Hematopoietic multipotent progenitor cell treated with erythropoietin and hydrocortisone succinate and interleukin-3 and kit ligand, for 17 days (in vitro differentiated cells): Measurements from ENCODE around the gene THAP5.
"Not testable (repeated sequence)": the region's sequence is repeated elsewhere in the genome, so short reads cannot be mapped to it uniquely, and the experiment has no call there.

ENCODE experiments used
- DNase-seq: peaks from one replicate; pipeline ENCODE4 v3.0.0-alpha.2; 2015; ENCODE audit warnings: low spot score

THAP5 gene

DNA sequence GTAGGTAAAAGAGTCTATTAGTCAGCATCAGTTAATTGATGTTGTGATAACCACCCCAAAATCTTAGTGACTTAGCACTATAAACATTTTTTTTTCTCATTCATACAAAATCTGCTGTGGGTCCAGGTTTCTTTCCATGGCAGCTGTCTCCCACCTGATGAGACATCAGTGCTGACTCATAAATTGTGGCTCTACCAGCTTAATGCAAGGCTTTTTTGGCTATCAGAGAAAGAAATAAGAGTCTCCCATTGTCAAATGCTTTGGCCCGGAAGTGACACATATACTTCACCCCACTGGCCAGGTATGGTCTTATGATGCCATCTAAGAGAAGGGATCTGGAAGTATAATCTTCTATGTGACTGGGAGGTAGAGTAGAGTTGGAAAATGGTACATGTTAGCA is 14.7 kb upstream of the THAP5 start:
- no peak for DNase-seq

DNA sequence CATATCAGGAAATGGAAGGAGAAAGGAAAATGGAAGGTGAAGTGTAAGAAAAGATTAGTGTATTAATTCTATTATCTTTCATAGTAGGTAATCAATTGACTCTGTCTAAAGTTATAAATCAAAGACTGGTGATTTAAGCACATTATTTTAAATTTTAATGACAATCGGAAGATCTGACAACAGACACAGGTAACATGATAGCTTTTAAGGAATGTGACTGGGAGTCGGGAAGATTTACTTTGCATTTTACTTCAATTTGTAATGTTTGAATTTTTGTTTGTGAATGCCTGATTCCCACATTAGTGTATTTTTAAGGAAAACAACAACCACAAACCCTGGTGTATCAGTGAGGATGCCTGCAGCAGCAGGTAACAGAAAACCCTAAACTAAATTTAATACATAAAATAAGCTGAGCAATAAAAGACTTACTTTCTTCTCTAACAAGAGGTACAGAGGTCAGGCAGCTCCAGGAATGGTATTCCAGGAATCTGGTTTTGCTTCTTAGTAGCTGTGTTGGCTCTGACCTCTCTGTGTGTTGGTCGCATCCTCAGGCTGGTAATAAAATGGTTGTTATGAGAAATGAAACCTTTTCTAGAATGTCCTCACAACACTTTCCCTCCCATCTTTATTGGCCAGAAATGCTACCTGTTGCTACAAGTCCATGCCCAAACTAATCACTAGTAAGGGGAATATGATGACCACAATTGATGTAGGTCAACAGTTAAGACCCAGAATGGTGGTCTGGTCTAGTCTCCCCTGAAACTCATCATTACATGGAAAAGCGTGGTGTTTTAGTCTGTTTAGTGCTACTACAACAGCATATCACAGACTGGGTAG is 12.4 kb upstream of the THAP5 start:
- no peak for DNase-seq

DNA sequence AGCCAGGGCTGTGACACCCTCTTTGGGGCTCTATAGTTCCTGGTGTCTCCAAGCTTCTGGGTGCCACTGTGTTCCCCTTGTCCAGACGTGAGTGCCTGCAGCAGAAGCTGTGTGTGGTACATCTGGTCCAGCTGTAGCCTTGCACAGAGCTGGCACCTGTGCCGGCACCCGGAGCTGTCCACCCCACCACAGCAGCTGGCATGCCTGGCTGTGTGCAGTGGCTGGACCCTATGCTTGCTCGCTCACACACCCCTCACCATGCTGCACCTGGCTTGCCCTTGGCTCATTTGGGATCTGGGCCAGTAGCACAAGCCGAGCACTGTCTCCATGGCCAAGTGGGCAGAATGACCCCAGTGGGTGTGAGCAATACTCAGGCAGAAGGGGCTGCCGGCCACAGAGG is 10.8 kb upstream of the THAP5 start:
- DNase-seq = no peak

DNA sequence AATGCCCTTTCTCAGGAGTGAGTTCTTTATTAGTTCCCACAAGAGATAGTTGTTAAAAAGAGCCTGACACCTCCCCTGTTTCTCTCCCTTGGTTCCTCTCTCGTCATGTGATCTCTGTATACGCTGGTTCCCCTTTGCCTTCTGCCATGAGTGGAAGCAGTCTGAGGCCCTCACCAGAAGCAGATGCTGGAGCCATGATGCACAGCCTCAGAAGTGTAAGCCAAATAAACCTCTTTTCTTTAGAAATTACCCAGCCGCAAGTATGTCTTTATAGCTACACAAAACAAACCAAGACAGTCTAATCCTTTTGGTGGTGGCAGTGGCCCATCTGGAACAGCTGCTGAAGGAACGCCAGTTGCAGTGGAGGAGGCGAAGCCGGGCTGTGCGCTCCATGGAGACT is 9.4 kb upstream of the THAP5 start:
- DNase-seq = no peak

DNA sequence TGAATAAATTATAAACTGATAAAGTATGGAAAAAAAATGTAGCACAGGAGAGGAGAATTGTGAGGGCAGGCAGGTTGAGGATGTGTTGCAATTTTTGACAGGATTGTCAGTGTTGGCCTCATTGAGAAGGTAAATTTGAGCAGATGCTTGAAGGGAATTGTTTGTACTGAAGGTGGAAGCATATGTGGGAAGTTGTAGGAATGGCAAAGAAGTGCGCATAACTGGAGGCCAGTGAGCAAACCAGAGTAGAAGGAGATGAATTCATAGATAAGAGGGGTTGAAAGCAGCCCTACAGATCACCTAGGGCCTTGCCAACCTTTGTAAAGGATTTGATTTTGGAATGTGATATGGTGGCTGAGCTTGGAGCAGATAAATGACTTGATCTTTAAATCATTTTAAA is 6.6 kb upstream of the THAP5 start:
- DNase-seq = no peak

DNA sequence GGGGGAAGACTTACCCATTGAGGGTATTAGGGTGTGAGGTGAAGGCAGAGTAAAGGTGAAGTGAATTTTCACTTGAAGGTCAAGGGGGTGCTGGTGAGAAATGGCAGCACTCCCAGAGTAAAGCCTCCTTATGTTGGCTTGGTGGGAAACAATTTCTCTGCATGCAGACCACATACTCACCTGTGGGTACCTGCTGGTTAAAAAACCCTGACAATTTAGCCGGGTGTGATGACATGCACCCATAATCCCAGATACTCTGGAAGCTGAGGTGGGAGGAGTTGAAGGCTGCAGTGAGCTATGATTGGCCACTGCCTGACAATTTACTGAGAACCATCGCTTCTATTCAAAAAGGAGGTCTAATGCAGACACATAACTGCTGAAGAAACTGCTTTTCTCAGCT is 5.7 kb upstream of the THAP5 start:
- DNase-seq = no peak

DNA sequence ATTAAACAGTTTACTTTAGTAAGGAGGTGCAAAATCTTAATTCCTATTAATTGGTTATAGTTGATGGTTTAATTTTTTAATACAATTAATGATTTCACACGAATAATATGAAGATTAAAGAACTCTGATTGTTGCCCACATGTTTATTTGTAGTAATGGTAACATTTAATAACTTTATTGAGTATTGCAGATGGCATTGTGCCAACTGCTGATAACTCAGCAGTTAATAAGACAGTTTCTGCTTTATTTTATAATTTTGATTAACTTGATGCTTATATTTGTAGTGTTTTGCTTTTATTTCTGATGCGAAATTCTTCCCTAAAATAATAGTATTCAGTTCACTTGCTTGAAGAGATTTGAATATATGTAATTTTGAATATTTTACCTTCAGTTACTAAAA is 3.0 kb upstream of the THAP5 start:
- DNase-seq = peak; percentile 64

DNA sequence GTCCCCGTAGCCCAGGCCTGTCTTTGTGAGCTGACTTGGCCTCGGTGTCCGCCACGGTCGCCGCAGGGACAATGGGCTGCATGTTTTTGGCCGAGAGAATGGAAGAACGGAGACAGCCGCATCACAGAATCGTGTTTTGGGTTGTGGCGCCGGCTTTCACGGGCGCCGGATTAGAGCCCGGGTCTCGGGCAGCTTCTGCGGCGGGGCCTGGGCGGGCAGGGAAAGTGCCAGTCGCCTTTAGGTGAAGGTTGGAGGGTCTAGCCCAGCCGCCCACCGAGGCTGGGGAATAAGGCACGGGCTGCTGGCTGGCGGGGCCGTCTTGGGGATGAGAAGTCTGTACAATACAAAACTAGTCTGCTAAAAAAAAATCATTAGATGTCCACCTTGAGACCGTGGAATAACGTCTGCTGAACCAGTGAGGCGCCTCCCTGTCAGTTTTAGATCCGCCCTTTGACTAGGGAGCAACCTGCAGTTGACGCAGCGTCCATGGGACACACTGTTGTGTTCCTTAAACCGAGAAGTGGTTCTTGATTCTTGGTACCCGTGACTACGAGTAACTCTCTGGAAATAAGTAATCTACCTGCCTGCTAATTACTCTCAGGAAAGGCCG is 745 bp upstream of the THAP5 start:
- peak; percentile 81 for DNase-seq

DNA sequence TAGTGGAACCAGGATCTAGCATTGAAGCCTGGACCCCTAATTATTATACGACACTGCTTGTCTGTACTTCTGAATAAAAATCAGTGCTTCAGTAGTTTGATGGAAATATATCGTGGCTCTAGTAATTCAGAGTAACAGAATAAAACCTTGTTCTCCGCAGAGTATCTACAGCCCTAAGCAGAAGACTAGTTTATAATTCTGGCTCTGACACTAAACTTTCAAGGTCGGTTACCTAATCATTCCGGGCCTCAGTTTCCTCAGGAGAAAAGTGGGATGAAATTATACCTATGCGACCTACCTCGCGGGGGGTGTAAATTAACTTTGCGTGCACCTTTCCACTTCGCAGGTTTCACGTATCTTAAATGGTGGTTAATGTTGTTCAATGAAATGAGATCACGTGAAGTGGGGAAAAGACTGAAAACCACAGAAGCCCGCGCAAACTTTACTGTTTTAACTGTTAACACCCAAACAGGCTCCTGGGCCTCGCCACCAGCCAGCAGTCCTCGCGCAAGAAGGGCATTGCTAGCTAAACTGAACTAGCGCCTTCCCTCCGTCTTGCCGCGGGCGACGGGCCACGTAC is 615 bp downstream of the THAP5 start:
- DNase-seq = no peak

DNA sequence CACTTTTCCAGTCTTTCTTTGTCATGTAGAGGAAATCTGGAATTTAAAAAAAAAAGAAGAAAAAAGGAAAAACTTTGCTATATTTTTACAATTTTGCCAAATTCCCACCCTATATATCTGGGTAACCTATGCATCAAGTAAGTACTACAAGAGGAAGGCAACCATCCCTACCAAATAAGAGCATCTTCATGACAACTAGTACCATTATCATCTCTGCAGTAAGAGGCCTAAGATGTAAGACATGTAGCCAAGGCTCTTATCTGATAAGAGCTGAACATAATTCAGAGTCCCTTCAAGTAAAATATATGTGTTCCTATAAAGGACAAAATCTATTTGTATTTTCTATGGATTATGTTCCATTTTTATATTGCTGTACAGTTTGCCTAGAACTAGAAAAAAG is 3.5 kb downstream of the THAP5 start:
- DNase-seq = no peak

DNA sequence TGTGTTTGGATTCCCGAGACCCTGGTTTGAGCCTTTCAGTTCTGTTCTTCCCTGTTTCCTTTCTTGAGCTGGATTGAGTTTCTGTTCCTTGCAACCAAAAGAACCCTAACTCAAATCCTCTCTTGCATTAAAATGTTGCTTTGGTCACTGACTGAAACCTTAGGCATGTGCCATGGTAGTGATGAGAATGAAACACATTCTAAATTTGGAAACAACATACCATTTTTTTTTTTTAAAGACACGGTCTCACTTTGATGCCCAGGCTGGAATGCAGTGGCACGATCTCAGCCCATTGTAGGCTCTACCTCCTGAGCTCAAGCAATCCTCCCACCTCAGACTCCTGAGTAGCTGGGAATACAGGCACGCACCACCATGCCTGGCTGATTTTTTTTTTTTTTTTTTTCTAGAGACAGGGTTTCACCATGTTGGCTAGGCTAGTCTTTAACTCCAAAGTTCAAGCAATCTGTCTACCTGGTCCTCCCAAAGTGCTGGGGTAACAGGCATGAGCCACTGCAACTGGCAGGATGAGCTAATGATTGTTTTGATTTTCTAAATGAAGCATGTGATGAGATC is 8.4 kb downstream of the THAP5 start:
- DNase-seq = no peak

DNA sequence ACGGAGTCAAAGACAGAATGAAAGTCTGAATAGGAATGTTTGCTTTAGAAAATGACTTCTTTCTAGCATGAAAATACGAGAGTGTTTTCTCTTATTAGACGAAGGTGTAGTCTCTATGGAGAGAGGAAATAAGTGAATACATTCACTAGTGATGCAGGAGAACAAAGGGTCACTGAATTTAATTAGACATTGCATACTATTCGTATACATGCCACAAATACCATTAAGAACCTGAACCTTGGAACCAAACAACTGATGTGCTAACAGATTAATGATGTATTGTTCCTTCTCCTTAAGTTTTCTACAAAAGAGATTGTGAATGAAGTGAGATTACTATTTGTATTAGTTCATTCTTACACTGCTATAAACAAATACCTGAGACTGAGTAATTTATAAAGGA is 10.3 kb downstream of the THAP5 start:
- no peak for DNase-seq

DNA sequence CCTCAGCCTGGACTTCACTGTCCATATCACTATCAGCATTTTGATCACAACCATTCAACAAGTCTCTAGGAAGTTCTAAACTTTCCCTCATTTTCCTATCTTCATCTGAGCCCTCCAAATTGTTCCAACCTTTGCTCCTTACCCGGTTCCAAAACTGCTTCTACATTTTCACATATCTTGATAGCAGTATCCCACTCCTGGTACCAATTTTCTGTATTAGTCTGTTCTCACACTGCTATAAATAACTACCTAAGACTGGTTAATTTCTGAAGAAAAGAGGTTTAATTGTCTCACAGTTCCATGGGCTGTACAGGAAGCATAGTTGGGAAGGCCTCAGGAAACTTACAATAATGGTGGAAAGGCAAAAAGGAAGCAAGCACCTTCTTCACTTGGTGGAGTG is 11.9 kb downstream of the THAP5 start:
- no peak for DNase-seq

DNA sequence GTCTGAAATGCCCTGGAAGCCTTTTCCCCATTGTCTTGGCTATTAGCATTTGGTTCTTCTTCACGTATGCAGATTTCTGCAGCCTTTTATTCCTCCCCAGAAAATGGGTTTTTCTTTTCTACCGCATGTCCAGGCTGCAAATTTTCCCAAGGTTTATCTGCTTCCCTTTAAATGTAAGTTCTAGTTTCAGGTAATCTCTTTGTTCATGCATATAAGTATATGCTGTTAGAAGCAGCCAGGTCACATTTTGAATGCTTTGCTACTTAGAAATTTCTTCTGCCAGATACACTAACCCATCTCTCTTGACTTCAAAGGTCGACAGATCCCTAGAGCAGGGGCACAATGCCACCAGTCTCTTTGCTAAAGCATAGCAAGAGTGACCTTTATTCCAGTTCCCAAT is 12.3 kb downstream of the THAP5 start:
- DNase-seq = no peak

DNA sequence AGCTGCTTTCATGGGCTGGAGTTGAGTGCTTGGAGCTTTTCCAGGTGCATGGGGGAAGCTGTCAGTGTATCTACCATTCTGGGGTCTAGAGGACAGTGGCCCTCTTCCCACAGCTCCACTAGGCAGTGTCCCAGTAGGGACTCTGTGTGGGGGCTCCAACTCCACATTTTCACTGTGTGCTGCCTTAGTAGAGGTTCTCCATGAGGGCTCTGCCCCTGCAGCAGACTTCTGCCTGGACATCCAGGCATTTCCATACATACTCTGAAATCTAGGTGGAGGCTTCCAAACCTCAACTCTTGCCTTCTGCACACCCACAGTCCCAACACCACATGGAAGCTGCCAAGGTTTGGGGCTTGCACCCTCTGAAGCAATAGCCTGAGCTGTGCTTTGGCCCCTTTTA is 12.8 kb downstream of the THAP5 start:
- DNase-seq = not testable (repeated sequence)

DNA sequence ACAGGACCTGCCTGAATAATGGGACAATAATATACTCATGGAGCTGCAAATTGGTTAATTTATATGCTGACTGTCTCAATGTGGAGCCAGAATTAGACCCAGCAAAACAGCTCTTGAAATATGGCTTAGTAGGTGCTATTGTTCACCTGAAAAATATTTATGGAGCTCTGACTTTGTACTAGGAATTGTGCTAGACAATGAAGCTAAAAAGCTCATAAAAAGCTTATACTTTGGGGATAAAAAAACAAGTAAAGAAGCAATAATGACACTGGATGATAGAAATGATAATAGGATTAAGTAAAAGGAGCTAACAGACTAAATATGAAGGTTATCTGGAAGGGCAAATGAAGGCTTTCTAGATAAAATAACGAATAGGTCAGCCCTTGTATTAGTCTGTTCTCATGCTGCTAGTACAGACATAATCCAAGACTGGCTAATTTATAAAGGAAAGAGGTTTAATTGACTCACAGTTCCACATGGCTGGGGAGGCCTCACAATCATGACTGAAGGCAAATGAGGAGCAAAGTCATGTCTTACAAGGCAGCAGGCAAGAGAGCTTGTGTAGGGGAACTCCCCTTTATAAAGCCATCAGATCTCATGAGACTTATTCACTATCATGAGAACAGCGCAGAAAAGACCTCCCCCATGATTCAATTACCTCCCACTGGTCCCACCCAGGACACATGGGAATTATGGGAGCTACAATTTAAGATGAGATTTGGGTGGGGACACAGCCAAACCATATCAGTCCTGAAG is 21.2 kb downstream of the THAP5 start:
- not testable (repeated sequence) for DNase-seq

DNA sequence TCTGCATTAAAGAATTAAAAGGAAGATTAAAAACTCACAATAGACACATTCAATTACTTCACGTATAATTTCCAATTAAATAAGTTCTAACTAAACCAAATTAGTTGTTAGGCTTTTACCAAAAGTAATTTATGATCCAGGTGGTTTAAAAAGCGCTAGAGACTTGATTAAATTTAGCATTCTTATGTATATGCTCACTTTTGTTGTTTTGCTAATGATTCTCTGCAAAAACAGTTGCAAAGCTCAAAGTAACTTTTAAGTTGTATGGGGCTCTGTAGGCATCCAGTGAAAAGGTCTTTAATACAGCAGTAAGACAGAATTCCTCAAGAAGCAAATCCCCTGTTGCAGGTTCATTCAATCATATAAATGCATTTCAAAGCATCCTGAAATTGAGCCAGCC is 28.0 kb downstream of the THAP5 start:
- no peak for DNase-seq

DNA sequence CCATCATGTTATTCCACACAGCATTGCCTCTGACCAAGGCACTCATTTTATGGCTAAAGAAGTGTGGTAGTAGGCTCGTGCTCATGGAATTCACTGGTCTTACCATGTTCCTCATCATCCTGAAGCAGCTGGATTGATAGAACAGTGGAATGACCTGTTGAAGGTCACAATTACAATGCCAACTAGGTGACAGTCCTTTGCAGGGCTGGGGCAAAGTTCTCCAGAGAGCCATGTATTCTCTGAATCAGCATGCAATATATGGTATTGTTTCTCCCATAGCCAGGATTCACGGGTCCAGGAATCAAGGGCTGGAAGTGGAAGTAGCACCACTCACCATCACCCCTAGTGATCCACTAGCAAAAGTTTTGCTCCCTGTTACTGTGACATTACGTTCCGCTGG is 30.8 kb downstream of the THAP5 start:
- not testable (repeated sequence) for DNase-seq

DNA sequence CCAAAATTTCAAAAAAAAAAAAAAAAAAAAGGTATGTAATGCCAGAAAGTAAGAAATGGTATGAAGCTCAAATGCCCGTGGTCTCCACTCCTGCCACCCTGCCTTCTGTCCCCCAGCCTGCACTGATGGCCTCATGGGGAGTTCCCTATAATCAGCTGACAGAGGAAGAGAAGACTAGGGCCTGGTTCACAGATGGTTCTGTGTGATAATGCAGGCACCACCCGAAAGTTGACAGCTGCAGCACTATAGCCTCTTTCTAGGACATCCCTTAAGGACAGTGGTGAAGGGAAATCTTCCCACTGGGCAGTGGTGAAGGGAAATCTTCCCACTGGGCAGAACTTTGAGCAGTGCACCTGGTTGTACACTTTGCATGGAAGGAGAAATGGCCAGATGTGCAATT is 31.3 kb downstream of the THAP5 start:
- peak; percentile 78 for DNase-seq

DNA sequence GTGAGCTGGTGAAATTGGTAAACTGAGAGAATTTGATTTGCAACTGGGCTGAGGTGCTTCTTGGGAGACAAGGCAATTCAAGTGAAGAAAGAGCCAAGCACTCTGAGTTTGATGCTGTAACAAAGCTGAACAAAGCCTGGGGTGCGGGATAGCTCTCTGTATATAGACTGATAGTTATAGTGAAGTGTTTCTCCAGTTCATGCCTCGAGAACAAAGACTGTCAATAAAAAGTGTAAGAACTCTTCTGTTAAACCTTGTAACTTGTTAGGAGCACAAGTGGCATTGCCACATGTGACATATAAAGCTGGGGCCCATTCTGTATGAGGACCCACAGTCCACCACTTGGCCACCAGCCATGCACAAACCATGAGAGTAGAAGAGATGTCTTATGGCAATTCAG is 32.3 kb downstream of the THAP5 start:
- peak; percentile 35 for DNase-seq

DNA sequence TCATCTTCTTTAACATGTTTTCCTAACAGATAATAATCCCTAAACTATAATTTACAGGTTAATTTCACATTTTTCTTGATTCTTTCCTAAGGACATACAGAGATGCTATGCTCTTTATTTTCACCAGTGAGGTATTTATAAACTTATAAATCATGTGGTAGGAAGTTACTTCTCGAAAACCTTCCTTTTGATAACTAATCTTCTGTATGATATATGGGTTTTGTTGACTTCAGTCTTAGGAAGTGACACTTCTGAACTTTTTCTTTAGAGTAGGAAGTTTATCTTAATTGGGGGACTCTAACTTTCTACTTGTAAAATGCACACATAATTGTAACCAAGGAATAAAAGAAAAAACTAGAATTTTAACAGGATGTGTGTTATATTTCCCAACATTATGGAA is 33.8 kb downstream of the THAP5 start:
- DNase-seq = no peak

DNA sequence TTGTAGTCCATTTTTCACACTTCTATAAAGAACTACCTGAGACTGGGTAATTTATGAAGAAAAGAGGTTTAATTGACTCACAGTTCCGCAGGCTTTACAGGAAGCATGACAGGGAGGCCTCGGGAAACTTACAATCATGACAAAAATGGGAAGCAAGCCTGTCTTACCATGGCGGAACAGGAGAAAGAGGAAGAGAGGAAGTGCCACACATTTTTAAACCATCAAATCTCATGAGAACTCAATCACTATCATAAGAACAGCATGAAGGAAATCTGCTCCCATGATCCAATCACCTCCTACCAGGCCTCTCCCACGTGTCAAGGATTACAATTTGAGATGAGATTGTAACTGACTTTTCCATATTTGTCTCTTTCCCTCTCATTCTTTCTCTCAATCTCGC is 34.2 kb downstream of the THAP5 start:
- no peak for DNase-seq

DNA sequence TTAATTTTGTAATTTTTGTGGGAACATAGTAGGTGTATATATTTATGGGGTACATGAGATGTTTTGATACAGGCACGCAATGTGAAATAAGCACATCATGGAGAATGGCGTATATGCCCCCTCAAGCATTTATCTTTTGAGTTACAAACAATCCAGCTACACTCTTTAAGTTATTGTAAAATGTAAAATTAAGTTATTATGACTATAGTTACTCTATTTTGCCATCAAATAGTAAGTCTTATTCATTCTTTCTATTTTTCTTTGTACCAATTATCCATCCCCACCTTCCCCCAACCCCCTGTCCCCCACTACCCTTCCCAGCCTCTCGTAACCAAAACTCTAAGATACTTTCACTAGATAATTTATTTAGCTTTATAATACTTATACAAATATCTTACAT is 35.8 kb downstream of the THAP5 start:
- no peak for DNase-seq
